Activated CD4-positive, CD25-positive, alpha-beta regulatory T cell treated with anti-CD3 and anti-CD28 coated beads, Interleukin-2, amount 50 U/mL, for 16 hours (primary cell): Measurements from ENCODE around the gene CASQ1.

Experiments used
- DNase-seq: peaks from one replicate; pipeline ENCODE4 v3.0.0-alpha.2; 2020; ENCODE audit warnings: low read depth, low spot score

The CASQ1 gene

GRCh38 chr1:160205242-160206035 lies 15.1 kb downstream of the CASQ1 start, which contains the start of gene PEA15:
PEA15 (plus strand) TSS chr1:160205384; CDS start chr1:160211545, 6,161 bp downstream.
- peak; percentile 44 for DNase-seq

- DNase-seq, result no peak
These were observed 15.6 kb downstream of the CASQ1 start for GRCh38 chr1:160206036-160206389.

- no peak for DNase-seq
These were observed 16.2 kb downstream of the CASQ1 start for GRCh38 chr1:160206421-160207117.

- no peak for DNase-seq
These were observed 16.8 kb downstream of the CASQ1 start for GRCh38 chr1:160207118-160207650.

GRCh38 chr1:160207771-160208556 lies 17.6 kb downstream of the CASQ1 start:
- no peak for DNase-seq

- DNase-seq, result no peak
These were observed 18.4 kb downstream of the CASQ1 start for GRCh38 chr1:160208557-160209320.

GRCh38 chr1:160209321-160210046 lies 19.1 kb downstream of the CASQ1 start:
- DNase-seq, result no peak

GRCh38 chr1:160210561-160210960 lies 20.2 kb downstream of the CASQ1 start:
- DNase-seq, result no peak

- DNase-seq, result no peak
These were observed 20.8 kb downstream of the CASQ1 start for GRCh38 chr1:160211046-160211790.

- DNase-seq, result no peak
These were observed 24.2 kb downstream of the CASQ1 start for GRCh38 chr1:160214481-160215140.

- DNase-seq, result no peak
These were observed 25.9 kb downstream of the CASQ1 start for GRCh38 chr1:160216301-160216700.

GRCh38 chr1:160217481-160218051 lies 27.2 kb downstream of the CASQ1 start:
- no peak for DNase-seq

GRCh38 chr1:160219062-160219929 lies 28.9 kb downstream of the CASQ1 start:
- DNase-seq, result no peak

GRCh38 chr1:160220301-160220700 lies 29.9 kb downstream of the CASQ1 start:
- DNase-seq, result no peak

- DNase-seq, result no peak
These were observed 30.7 kb downstream of the CASQ1 start for GRCh38 chr1:160221089-160221488.

- no peak for DNase-seq
These were observed 32.2 kb downstream of the CASQ1 start for GRCh38 chr1:160222546-160222945.

- DNase-seq, result no peak
These were observed 34.2 kb downstream of the CASQ1 start for GRCh38 chr1:160224606-160225005.

- DNase-seq, result no peak
These were observed 35.0 kb downstream of the CASQ1 start for GRCh38 chr1:160225345-160225744.
